ENCODE results near the gene CCDC146. TPM values are rescaled to one million over a fixed set of nuclear protein-coding genes. Genes with fewer than 3 reads are reported as not detected.

The CCDC146 gene
- total RNA-seq, 2 donors from 2014 or later, result 3.3 to 6.6 TPM

- Mint-ChIP-seq H3K36me3 (ENCODE audit: low read depth) (no peaks in the 10 kb centered on the region), H3K4me1 (peaks cover 11% of the 10 kb centered on the region), H3K27me3 (no peaks in the 10 kb centered on the region), H3K4me3 (no peak overlapping the region), H3K27ac (no peak overlapping the region), H3K9me3 (no peaks in the 10 kb centered on the region)
- ATAC-seq (replicated peaks), result no peak
Measured at GRCh38 chr7:77239471-77239870, 117.1 kb downstream of the CCDC146 start.

GRCh38 chr7:77242068-77242467 is 119.7 kb downstream of the CCDC146 start:
- H3K4me1 Mint-ChIP-seq, result peaks cover 11% of the 10 kb centered on the region
- no peak overlapping the region for H3K4me3 Mint-ChIP-seq
- peak overlapping the region; percentile 2 for H3K27ac Mint-ChIP-seq
- H3K27me3 Mint-ChIP-seq, result no peaks in the 10 kb centered on the region
- no peaks in the 10 kb centered on the region for H3K9me3 Mint-ChIP-seq
- ATAC-seq (replicated peaks), result no peak
- H3K36me3 Mint-ChIP-seq (ENCODE audit: low read depth), result no peaks in the 10 kb centered on the region

GRCh38 chr7:77242554-77242953 is 120.1 kb downstream of the CCDC146 start:
- Mint-ChIP-seq H3K4me1 (peaks cover 11% of the 10 kb centered on the region), H3K9me3 (no peaks in the 10 kb centered on the region), H3K4me3 (no peak overlapping the region)

GRCh38 chr7:77244222-77244934 is 122.0 kb downstream of the CCDC146 start:
- Mint-ChIP-seq H3K36me3 (ENCODE audit: low read depth) (no peaks in the 10 kb centered on the region), H3K9me3 (no peaks in the 10 kb centered on the region)
- peak; percentile 38 for ATAC-seq (replicated peaks)

More at GRCh38 chr7:77242554-77242953, 120.1 kb downstream of the CCDC146 start:
- no peak for ATAC-seq (replicated peaks)
- peak overlapping the region; percentile 2 for H3K27ac Mint-ChIP-seq
- no peaks in the 10 kb centered on the region for H3K27me3 Mint-ChIP-seq
- H3K36me3 Mint-ChIP-seq (ENCODE audit: low read depth), result no peaks in the 10 kb centered on the region

GRCh38 chr7:77245015-77245755 is 122.8 kb downstream of the CCDC146 start:
- H3K4me1 Mint-ChIP-seq, result no peaks in the 10 kb centered on the region
- no peak overlapping the region for H3K4me3 Mint-ChIP-seq
- no peaks in the 10 kb centered on the region for H3K36me3 Mint-ChIP-seq (ENCODE audit: low read depth)
- no peaks in the 10 kb centered on the region for H3K9me3 Mint-ChIP-seq
- H3K27me3 Mint-ChIP-seq, result no peaks in the 10 kb centered on the region
- no peak overlapping the region for H3K27ac Mint-ChIP-seq
- no peak for ATAC-seq (replicated peaks)

More at GRCh38 chr7:77244222-77244934, 122.0 kb downstream of the CCDC146 start:
- H3K27ac Mint-ChIP-seq, result no peak overlapping the region
- peaks cover 3% of the 10 kb centered on the region for H3K4me1 Mint-ChIP-seq
- no peak overlapping the region for H3K4me3 Mint-ChIP-seq
- H3K27me3 Mint-ChIP-seq, result no peaks in the 10 kb centered on the region

GRCh38 chr7:77246026-77246640 is 123.7 kb downstream of the CCDC146 start:
- H3K4me1 Mint-ChIP-seq, result no peaks in the 10 kb centered on the region
- no peaks in the 10 kb centered on the region for H3K27me3 Mint-ChIP-seq
- H3K9me3 Mint-ChIP-seq, result no peaks in the 10 kb centered on the region
- H3K4me3 Mint-ChIP-seq, result no peak overlapping the region
- no peaks in the 10 kb centered on the region for H3K36me3 Mint-ChIP-seq (ENCODE audit: low read depth)
- ATAC-seq (replicated peaks), result no peak
- no peak overlapping the region for H3K27ac Mint-ChIP-seq

GRCh38 chr7:77247206-77247850 is 124.9 kb downstream of the CCDC146 start:
- Mint-ChIP-seq H3K27ac (no peak overlapping the region), H3K4me1 (no peaks in the 10 kb centered on the region), H3K4me3 (no peak overlapping the region), H3K36me3 (ENCODE audit: low read depth) (no peaks in the 10 kb centered on the region), H3K9me3 (no peaks in the 10 kb centered on the region), H3K27me3 (no peaks in the 10 kb centered on the region)
- ATAC-seq (replicated peaks), result peak; percentile 91

GRCh38 chr7:77248154-77248553 is 125.7 kb downstream of the CCDC146 start:
- Mint-ChIP-seq H3K27ac (no peak overlapping the region), H3K27me3 (no peaks in the 10 kb centered on the region), H3K4me3 (no peak overlapping the region), H3K36me3 (ENCODE audit: low read depth) (no peaks in the 10 kb centered on the region), H3K4me1 (no peaks in the 10 kb centered on the region), H3K9me3 (no peaks in the 10 kb centered on the region)
- no peak for ATAC-seq (replicated peaks)

GRCh38 chr7:77252506-77252905 is 130.1 kb downstream of the CCDC146 start:
- no peak overlapping the region for H3K4me3 Mint-ChIP-seq
- no peak overlapping the region for H3K27ac Mint-ChIP-seq
- ATAC-seq (replicated peaks), result no peak
- no peaks in the 10 kb centered on the region for H3K36me3 Mint-ChIP-seq (ENCODE audit: low read depth)
- H3K9me3 Mint-ChIP-seq, result no peaks in the 10 kb centered on the region
- no peaks in the 10 kb centered on the region for H3K27me3 Mint-ChIP-seq
- no peaks in the 10 kb centered on the region for H3K4me1 Mint-ChIP-seq

- Mint-ChIP-seq H3K9me3 (no peaks in the 10 kb centered on the region), H3K27ac (no peak overlapping the region), H3K27me3 (no peaks in the 10 kb centered on the region), H3K36me3 (ENCODE audit: low read depth) (no peaks in the 10 kb centered on the region), H3K4me1 (no peaks in the 10 kb centered on the region), H3K4me3 (no peak overlapping the region)
- ATAC-seq (replicated peaks), result no peak
Measured at GRCh38 chr7:77253151-77253550, 130.7 kb downstream of the CCDC146 start.

- Mint-ChIP-seq H3K27ac (no peak overlapping the region), H3K4me3 (no peak overlapping the region), H3K27me3 (no peaks in the 10 kb centered on the region), H3K9me3 (no peaks in the 10 kb centered on the region), H3K36me3 (ENCODE audit: low read depth) (no peaks in the 10 kb centered on the region), H3K4me1 (no peaks in the 10 kb centered on the region)
- ATAC-seq (replicated peaks), result no peak
Measured at GRCh38 chr7:77254429-77254828, 132.0 kb downstream of the CCDC146 start.

- H3K4me3 Mint-ChIP-seq, result no peak overlapping the region
- no peaks in the 10 kb centered on the region for H3K27me3 Mint-ChIP-seq
- no peaks in the 10 kb centered on the region for H3K4me1 Mint-ChIP-seq
- ATAC-seq (replicated peaks), result no peak
- H3K36me3 Mint-ChIP-seq (ENCODE audit: low read depth), result no peaks in the 10 kb centered on the region
- H3K9me3 Mint-ChIP-seq, result no peaks in the 10 kb centered on the region
- no peak overlapping the region for H3K27ac Mint-ChIP-seq
Measured at GRCh38 chr7:77254915-77255314, 132.5 kb downstream of the CCDC146 start.

- no peak for ATAC-seq (replicated peaks)
- no peak overlapping the region for H3K4me3 Mint-ChIP-seq
- no peak overlapping the region for H3K27ac Mint-ChIP-seq
- no peaks in the 10 kb centered on the region for H3K27me3 Mint-ChIP-seq
- H3K4me1 Mint-ChIP-seq, result no peaks in the 10 kb centered on the region
- no peaks in the 10 kb centered on the region for H3K36me3 Mint-ChIP-seq (ENCODE audit: low read depth)
- no peaks in the 10 kb centered on the region for H3K9me3 Mint-ChIP-seq
Measured at GRCh38 chr7:77258014-77258413, 135.6 kb downstream of the CCDC146 start.

- Mint-ChIP-seq H3K4me3 (no peak overlapping the region), H3K27ac (no peak overlapping the region), H3K27me3 (no peaks in the 10 kb centered on the region), H3K4me1 (no peaks in the 10 kb centered on the region), H3K36me3 (ENCODE audit: low read depth) (no peaks in the 10 kb centered on the region), H3K9me3 (no peaks in the 10 kb centered on the region)
- ATAC-seq (replicated peaks), result no peak
Measured at GRCh38 chr7:77258593-77258992, 136.2 kb downstream of the CCDC146 start.
